HG03108 (cell line): ENCODE measurements around the gene NUS1.
A peak's percentile ranks its signal among the peaks of the same experiment; 100 is the strongest.
"Not testable (repeated sequence)": the region's sequence is repeated elsewhere in the genome, so short reads cannot be mapped to it uniquely, and the experiment has no call there.

Source experiments
- ATAC-seq: cut with Tn5 transposase; IDR thresholded peaks from one replicate; pipeline ENCODE4 v1.9.1; 2021; ENCODE audit warnings: moderate library complexity; ENCODE audit not compliant: unreplicated experiment

The NUS1 gene

DNA sequence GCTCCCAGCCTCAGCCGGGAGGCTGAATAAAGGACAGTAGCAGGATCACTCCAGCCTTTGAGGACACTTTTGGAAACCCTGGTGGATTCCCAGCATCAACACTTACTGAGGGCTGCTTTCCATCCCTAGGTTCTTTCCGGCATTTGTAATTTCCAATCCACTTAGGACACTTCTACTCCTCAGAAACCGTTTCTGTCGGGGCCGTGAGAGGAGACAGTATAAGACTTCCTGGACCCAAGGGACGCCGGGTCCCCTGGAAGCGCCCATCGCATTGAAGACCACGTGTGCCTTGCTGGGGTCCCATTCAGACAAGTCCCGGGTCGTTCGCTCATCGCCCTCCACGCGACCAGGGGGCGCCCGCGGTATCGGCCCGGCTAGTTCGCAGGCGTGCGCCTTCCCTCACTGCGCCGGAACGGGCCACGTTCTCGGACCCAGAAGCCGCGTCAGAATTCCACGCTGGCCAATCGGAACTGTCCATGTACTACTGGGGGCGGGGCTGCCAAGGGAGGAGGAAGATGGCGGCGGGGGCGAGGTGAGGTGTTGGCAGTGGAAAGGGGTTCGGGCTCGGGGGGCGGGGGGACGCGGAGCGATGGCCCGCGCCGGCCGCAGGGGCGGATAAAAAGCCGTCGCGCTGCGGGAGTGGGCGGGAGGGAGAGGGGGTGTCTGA lies at the start of gene NUS1:
Gene NUS1 (plus strand): TSS at position 479 of the 667 bp plus-strand sequence. CDS start 202 bp downstream, outside the sequence.
- peak; percentile 99 for ATAC-seq

DNA sequence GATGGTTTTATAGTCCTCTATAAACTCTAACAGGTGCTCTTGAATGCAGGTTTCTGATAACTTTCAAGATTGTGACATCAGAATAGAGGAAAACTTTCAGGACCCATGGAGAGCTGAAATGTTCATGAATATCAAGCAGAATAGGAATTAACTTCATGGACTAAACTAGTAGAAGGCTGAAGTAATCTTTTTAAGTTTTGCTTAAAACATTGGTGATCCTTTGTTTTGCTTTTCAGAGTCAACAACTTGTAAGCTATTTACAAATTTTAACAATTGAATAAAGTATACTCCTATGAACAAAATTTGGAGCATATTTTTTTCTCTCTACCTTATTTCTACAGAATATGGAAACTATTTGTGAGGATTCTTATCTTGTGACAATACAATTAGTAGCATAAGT lies 47.7 kb upstream of the NUS1 start:
- no peak for ATAC-seq

DNA sequence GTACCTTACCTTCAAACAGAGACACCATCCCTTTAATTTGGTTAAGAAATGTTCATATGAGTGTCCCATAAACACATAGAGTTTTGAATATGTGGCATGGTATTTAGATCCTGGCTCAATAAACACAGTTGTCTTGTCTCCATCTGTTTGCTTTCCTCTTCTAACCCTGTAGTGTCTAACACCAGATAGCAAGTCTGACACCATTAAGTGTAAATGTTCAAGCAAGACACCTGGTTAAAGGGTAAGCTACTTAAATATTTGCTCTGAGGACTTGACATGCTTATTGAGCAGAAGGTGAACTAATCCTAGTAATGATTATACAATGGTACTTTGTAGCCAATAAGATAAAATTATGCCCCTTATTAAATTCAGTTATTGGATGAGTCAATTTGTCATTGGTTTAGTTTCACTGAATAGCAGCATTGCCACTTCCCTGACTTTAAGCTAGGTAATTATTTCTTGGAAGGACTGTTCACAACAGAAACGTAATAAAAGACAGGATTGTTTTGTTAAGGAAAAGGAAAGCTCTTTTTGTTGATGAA lies 46.1 kb upstream of the NUS1 start:
- no peak for ATAC-seq

DNA sequence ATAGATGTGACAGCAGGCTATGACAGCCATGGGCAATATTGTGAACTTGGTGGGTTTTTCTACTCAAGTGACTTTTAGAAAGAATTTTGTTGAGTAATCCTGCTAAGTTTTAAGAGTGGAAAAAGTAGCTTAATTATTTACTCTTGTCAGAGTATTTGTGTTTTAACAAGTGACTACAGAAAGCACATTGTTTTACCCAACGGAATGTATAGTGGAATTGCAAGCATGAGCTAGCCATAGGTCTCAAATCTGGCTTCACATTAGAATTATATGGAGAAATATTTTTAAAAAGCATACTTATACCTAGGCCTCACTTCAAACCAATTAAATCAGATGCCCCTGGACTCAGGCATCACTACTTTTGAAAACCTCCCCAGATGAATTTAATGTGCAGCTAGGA lies 37.5 kb upstream of the NUS1 start:
- ATAC-seq = no peak

DNA sequence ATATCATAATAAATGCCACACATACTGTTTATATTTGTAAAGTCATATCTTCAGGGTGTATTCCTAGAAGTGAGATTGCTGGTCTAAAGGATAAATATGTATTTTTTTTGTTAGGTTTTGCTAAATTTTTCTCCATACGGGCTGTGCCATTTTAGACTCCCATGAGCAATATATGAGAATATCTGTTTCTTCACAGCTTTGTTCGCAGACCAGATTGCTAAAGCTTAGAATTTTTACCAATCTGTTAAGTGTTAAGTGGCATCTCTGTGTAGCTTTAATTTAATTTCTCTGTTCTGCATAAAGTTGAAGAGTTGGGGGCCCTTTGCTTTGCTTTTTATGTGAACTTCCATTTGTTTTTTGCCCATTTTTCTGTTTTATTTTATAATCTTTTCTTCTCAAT lies 32.3 kb upstream of the NUS1 start:
- no peak for ATAC-seq

DNA sequence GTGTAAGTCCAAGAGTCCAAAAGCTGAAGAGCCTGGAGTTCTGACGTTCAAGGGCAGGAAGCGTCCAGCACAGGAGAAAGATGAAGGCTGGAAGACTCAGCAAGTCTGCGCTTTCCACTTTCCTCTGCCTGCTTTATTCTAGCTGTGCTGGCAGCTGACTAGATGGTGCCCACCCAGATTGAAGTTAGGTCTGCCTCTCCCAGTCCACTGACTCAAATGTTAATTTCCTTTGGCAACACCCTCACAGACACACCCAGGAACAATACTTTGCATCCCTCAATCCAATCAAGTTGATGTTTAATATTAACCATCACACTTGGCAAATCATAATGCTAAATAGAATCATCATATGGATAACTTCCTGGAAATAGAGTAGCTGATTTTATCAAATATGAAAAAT lies 23.3 kb upstream of the NUS1 start:
- ATAC-seq = not testable (repeated sequence)

DNA sequence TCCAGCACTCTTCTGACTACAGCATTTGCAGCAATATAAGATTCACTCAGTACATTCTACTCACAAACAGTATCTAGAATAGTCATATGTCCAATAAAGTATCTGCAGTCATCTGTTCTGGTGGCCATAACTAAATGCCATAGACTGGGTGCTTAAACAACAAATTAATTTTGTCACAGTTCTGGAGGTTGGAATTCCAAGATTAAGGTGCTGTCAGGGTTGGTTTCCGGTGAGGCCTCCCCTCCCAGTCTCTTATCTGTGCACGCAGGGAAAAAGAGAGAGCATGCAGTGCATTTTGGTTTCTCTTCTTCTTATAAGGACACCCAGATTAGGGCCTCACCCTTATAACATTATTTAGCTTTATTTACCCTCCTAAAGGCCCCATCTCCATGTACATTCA lies 21.3 kb upstream of the NUS1 start:
- no peak for ATAC-seq

DNA sequence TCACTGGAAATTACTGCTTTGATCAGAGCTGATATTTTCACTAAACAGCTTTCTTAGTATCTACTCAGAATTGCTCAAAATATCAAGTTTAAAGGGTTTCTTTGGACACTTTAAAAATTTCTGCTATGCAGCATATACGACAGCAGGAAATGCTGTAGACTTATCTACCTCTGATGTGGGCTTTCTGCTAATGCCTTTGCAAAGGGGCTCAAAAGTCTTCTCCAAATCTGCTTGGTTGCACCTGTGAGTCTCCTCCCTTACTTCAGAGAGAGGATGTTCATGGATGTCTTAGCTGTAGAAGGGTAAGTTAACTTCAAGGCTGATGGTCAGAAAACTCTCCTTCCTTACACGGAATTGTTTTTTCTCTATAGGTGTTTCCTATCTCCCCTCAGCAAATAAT lies 19.9 kb upstream of the NUS1 start:
- no peak for ATAC-seq

DNA sequence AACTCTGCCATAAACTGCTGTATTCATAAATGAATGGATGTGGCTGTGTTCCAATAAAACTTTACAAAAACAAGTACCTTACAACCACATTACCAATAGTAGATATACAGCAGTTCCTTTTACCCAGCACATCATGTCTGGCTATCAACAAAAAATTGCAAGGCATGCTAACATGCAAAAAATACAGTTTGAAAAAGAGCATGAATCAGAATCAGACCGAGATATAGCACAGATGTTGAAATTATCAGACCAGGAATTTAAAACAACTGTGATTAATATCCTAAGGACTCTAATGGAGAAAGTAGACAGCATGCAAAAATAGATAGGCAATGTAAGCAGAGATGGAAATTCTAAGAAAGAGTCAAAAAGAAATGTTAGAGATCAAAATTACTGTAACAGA lies 8.4 kb upstream of the NUS1 start:
- ATAC-seq = no peak

DNA sequence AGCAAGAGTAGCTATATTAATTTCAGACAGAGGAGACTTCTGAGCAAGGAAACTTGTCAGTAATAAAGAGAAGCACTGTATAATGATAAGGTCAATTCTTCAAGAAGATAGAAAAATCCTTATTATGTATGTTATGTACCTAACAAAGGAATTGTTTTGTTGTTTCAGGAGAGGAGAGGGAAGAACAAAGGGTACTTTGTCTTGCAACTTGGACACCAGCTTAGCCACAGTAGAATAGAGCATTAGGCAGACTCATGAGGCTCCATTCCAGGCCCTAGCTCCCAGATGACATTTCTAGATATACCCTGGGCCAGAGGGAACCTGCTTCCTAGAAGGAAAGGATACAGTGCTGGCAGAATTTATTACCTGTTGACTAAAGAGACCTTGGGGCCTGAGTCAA lies 6.5 kb upstream of the NUS1 start:
- ATAC-seq = no peak

DNA sequence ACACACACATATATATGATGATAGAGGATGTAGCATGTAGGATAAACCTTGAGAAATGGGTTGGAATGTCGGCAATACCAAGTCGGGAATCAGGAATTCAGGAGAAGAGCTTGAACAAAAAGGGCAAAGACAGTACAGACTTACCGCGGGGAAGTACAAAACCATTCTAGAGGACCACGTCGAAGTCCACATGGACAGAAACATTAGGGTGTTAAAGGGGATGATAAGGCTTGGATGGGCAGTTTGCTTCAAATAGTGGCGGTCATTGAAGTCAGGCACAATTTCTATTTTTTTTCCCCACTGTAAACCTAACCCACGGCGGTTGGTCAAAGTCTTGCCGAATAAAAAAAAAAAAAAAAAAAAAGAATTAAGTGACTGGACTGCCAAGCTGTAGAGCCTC lies 766 bp upstream of the NUS1 start:
- ATAC-seq = no peak

DNA sequence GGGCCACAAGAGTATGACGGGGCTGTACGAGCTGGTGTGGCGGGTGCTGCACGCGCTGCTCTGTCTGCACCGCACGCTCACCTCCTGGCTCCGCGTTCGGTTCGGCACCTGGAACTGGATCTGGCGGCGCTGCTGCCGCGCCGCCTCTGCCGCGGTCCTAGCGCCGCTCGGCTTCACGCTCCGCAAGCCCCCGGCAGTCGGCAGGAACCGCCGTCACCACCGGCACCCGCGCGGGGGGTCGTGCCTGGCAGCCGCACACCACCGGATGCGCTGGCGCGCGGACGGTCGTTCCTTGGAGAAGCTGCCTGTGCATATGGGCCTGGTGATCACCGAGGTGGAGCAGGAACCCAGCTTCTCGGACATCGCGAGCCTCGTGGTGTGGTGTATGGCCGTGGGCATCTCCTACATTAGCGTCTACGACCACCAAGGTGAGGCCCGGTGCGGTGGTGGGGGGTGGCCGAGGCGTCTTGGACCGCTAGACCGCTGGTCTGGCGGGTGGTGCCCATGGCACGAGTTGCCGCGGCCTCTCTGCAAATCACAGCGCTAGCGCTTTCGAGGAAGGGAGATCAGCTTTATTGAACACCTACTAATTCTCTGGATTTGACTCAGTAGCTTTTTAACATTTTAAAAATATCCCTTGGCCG lies 511 bp downstream of the NUS1 start:
- peak; percentile 12 for ATAC-seq

DNA sequence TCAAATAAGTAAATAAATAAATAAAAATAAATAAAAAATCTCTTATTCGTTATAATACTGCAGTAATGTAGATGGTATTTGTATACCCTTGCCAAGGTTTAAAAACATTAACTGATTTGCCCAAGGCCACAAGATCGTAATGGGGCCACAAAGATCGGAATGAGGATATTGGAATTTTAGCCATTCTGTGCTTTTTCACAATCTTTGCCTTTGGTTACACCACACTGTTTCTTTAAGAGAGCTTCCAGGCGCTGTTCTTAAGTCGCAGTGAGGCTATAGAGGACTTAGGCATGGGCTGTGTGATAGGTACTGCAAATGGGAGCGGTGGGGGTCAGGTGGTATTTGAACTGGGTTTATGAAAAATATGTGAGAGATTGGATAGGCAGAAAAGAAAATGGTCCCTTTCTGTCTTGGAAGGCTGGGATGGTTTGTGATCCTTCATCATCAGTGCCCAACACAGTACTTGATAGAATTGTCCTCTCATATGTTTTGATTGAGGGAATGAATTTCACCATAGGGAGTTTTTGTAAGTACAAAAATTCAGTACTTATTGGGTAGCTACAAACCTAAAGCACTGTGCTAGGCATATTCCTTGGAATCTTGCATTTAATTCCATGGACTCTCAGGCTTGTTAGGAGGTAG lies 1.4 kb downstream of the NUS1 start:
- no peak for ATAC-seq

DNA sequence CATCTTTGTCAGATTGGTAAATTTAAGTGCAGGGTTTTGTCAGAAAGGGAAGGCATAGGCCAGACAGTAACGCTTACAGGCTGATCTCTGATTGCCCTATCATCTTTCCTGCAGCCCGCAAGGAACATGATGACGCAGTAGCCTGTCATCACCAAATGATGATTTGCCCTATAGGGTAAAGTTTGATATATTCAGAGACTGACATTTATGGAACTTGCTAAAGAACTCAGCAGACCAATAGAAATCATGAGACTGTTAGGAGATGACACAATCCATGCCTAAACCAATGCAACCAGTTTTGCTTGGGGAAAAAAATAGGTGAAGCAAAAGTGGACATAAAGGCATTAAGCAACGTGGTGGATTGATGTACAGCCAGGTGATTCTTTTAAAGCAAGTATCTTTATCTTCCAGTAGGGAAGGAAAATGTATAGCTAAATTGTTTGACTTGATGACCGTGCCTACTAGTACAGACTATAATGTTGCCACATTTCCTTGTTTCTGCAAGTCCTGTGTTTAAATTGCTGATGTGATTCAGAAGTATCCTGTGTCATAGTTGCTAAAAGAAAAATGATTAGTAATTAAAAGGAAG lies 2.4 kb downstream of the NUS1 start:
- ATAC-seq = no peak

DNA sequence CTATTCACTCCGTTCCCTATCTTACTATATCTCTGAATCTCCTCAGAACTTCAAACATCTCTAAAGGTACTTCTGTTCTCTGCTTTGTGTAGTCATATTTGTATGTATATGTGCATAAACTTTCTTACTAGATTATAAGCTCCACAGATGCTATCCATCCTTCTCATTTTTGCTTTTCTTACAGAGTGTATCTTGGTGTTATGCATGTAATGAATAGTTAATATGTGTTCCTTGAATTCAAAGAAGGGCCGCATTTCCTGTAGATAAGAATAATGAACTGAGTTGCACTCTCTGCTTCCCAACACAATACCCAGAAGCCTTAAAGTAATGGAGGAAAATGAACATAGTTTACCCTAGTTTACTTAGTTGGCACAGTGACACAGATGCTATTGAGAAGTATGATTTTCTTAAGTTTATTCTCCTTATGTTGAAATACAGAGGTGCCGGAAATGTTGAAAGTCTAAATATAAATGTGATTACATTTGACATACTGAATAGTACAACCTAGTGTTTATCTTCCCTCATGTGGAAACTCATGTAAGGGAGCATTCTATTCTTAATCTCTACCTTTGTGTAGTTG lies 6.0 kb downstream of the NUS1 start:
- no peak for ATAC-seq

DNA sequence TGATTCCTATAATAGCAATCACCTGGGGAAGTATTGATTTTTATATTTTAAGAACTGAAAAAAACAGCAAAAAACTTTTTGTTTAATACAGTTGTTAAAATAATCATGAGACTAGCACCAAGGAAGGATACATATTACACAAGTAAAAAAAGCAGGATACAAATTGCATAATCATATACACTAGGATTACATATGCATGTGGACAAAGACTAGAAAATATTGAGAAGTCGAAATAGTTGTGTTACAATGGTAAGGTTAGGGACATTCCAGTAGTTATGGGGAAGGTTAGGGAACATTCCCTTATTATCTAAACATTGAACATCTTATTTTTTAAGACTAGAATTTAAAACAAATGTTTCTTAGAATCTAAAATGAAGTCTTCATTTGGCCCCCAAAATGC lies 9.5 kb downstream of the NUS1 start:
- no peak for ATAC-seq

DNA sequence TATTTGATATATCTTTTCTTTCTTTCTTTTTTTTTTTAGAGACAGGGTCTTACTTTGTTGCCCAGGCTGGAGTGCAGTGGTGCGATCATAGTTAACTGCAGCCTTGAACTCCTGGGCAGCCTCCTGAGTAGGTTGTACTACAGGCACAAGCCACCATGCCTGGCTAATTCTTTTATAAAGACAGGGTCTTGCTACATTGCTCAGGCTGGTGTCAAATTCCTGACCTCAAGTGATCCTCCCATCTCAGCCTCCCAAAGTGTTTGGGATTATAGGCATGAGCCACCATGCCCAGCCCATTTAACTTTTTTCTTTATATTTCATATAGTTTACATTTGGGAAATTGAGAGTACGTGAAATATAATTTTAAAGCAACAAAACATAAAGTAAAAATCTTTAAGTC lies 10.1 kb downstream of the NUS1 start:
- ATAC-seq = no peak

DNA sequence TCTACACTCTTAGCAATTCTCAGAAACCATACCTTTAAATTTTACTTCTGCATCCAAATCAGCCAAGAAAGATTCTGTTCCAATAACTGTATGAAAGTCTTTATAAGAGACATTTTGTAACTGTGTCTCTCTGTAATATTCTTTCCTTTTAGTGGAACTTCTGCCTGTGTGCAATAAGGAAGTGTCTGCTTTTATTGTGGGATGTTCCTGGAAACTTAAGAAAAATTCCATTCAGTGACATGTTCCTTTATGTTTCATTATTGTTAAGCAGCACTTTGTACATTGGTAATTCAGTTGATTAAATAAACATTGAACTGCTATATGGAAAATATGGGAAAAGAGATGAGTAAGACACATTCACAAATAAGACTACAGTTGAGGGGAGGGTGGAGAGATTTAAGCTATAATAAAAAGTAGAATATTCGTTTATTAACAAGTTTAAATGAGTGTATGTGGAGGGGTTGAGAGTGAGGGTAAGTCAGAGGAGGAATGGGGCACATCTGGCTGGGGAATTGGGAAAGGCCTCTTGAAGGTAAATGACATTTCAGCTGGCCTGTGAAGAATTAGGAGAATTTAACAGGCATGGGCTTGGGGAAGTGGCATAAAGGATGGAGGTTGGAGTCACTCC lies 11.9 kb downstream of the NUS1 start:
- no peak for ATAC-seq

DNA sequence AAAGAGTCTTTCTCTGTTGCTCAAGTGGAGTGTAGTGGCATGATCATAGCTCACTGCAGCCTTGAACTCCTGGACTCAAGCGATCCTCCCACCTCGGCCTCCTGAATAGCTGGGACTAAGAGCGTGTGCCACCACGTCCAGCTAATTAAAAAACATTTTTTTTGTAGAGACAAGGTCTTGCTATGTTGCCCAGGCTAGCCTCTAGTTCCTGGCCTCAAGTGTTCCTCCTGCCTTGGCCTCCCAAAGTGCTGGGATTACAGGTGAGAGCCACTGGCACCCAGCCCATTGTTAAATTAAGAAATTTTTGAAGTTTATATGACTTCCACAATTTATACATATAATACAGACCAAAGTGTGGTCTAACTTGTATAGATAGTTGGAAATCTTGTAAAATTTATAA lies 14.3 kb downstream of the NUS1 start:
- ATAC-seq = not testable (repeated sequence)

DNA sequence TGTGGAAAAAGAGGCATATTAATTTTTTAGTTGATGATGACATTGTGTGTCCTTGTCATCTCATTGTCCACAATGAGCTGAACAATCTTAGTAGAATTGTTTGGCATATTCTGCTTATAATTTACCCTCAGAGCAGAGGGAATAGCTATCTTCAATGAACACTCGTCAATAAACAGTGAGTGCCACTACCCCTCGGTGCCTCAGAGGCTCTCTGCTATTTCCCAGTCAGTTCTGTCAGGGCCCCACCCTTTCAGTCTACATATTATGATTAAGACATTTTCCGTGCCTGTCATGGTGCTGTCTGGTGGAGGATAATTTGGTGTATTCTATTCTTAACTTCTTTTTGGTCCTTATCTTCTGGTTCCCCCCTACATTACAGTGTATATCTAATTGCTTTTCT lies 31.2 kb downstream of the NUS1 start:
- ATAC-seq = no peak

DNA sequence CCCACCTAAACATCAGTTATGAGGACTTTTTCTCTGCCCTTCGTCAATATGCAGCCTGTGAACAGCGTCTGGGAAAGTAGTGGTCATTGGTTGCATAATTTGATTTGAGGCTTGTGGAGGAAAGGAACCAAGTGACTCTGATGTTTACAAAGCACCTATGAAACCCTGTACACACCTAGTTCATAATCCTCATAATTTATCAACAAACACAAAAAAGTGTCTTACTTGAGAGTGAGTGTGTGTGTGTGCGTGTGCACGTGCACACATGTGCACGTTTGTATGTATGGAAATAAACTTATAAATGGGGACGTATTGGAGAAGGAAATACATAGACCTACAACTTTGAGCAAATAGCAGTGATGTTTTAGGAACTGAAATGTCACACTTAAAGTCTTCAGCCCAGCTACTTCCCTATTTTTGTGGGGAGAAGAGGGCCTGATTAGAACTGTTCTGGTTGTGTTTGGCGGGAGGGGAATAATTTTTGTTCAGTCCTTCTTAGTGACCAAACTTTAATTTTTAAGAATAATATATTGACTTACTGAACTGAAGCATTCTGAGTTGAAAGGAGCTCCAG lies 31.8 kb downstream of the NUS1 start:
- not testable (repeated sequence) for ATAC-seq
